HepG2 (cell line): ENCODE measurements around the gene CDK8. TPM values are rescaled to one million over a fixed set of nuclear protein-coding genes. Genes with fewer than 3 reads are reported as not detected.
A peak's percentile ranks its signal among the peaks of the same experiment; 100 is the strongest.

Experiments
- ADNP ChIP-seq: sonication (generic); formaldehyde crosslinking; IDR thresholded peaks from 2 replicates; pipeline ENCODE4 v1.4.0; 2020; ENCODE audit warnings: missing genetic modification reagents
- AKAP8 ChIP-seq: sonication (generic); formaldehyde crosslinking; IDR thresholded peaks from 2 replicates; pipeline ENCODE4 v1.5.1; 2020; ENCODE audit warnings: mild to moderate bottlenecking, missing genetic modification reagents
- ATF7-NPFF ChIP-seq: sonication (generic); formaldehyde crosslinking; IDR thresholded peaks from 2 replicates; pipeline ENCODE4 v1.8.1; 2023; ENCODE audit warnings: mild to moderate bottlenecking, low read depth, missing genetic modification reagents, moderate library complexity
- CEBPB ChIP-seq: IDR thresholded peaks from 2 replicates; pipeline ENCODE4 v1.6.1; 2011; ENCODE audit warnings: low read depth, low read length, improper control_type of control experiment, borderline replicate concordance
- ELF4 ChIP-seq: sonication (generic); formaldehyde crosslinking; IDR thresholded peaks from 2 replicates; pipeline ENCODE4 v1.5.0; 2020; ENCODE audit warnings: missing genetic modification reagents, mild to moderate bottlenecking, moderate library complexity, borderline replicate concordance
- MXI1 ChIP-seq: IDR thresholded peaks from 3 replicates; pipeline ENCODE4 v1.6.1; 2012; ENCODE audit warnings: low read depth, low read length, inconsistent platforms, borderline replicate concordance
- NCOA5 ChIP-seq: sonication (generic); formaldehyde crosslinking; IDR thresholded peaks from 2 replicates; pipeline ENCODE4 v1.4.0; 2020; ENCODE audit warnings: missing genetic modification reagents
- NFE2L2 ChIP-seq: fragments of 150-350 bp; IDR thresholded peaks from 2 replicates; pipeline ENCODE4 v1.6.1; 2014; ENCODE audit warnings: low read length
- PHF20 ChIP-seq: sonication (generic); formaldehyde crosslinking; IDR thresholded peaks from 2 replicates; pipeline ENCODE4 v1.5.0; 2020; ENCODE audit warnings: mild to moderate bottlenecking, missing genetic modification reagents
- SNRNP70 ChIP-seq: fragments of 200-400 bp; formaldehyde crosslinking; IDR thresholded peaks from 2 replicates; pipeline ENCODE4 v1.6.1; 2017; ENCODE audit warnings: mild to moderate bottlenecking, low read depth, low read length, moderate library complexity
- SRSF9 ChIP-seq: fragments of 200-400 bp; formaldehyde crosslinking; IDR thresholded peaks from 2 replicates; pipeline ENCODE4 v1.6.1; 2018; ENCODE audit warnings: borderline replicate concordance, mild to moderate bottlenecking, low read depth, low read length; ENCODE audit not compliant: insufficient read depth, poor library complexity, severe bottlenecking
- TGIF2 ChIP-seq: IDR thresholded peaks from 2 replicates; pipeline ENCODE4 v1.6.1; 2016; ENCODE audit warnings: control low read depth, missing compliant biosample characterization
- ZBTB20 ChIP-seq: sonication (generic); formaldehyde crosslinking; IDR thresholded peaks from 2 replicates; pipeline ENCODE4 v1.8.1; 2023; ENCODE audit warnings: missing genetic modification reagents, low read depth, mild to moderate bottlenecking, borderline replicate concordance
- ZNF17 ChIP-seq: sonication (generic); formaldehyde crosslinking; IDR thresholded peaks from 2 replicates; pipeline ENCODE4 v1.5.0; 2020; ENCODE audit warnings: mild to moderate bottlenecking, missing genetic modification reagents
- ZNF552 ChIP-seq: sonication (generic); formaldehyde crosslinking; IDR thresholded peaks from 2 replicates; pipeline ENCODE4 v1.9.0; 2022; ENCODE audit warnings: missing genetic modification reagents, mild to moderate bottlenecking, borderline replicate concordance
- polyA plus RNA-seq, 8 experiments: library from polyadenylated mRNA; depleted of rRNA in 3 of 8; stranded (reverse) in 7 of 8; unstranded in 1 of 8; fragments of >200 nt; fragmentation: Illumina TruSeq in 4 of 8; extraction: Trizol in 4 of 8; gene quantifications; 2 replicates each; pipeline versions ENCODE4 v1.2.1 to v1.2.3, GENCODE V29; 2011 to 2016; ENCODE audit warnings: low read depth in 4 of 8, missing spikeins in 1 of 8, mixed read lengths in 1 of 8; ENCODE audit not compliant: insufficient read depth in 1 of 8
- total RNA-seq, 5 experiments: library from RNA; depleted of rRNA; stranded (reverse); fragments of >200 nt; fragmentation: Illumina TruSeq; extraction: Trizol; gene quantifications; 2 replicates each; pipeline ENCODE4 v1.2.3, GENCODE V29; 2016; ENCODE audit warnings: low read depth in 1 of 5
- TF ChIP-seq, protein P1 (sequence below): sonication (generic); formaldehyde crosslinking; IDR thresholded peaks from 2 replicates; pipeline ENCODE4 v1.4.0; 2020; ENCODE audit warnings: mild to moderate bottlenecking, missing genetic modification reagents
- TF ChIP-seq, protein P2 (sequence below): IDR thresholded peaks from 2 replicates; pipeline ENCODE4 v1.6.1; 2018; ENCODE audit warnings: missing genetic modification reagents, mild to moderate bottlenecking, missing compliant biosample characterization
- TF ChIP-seq, protein P3 (sequence below): IDR thresholded peaks from 2 replicates; pipeline ENCODE4 v1.6.1; 2016; ENCODE audit warnings: missing compliant biosample characterization, missing genetic modification reagents, borderline replicate concordance
- TF ChIP-seq, protein P4 (sequence below): sonication (generic); formaldehyde crosslinking; IDR thresholded peaks from 2 replicates; pipeline ENCODE4 v1.4.0; 2020; ENCODE audit warnings: low read depth, mild to moderate bottlenecking, missing genetic modification reagents

Gene CDK8
- total and polyA plus RNA-seq, 2 of the 13 experiments (the other 11 are each of a cell fraction or from before 2014, with no cell fraction given): 15.8 to 16.4 TPM

DNA sequence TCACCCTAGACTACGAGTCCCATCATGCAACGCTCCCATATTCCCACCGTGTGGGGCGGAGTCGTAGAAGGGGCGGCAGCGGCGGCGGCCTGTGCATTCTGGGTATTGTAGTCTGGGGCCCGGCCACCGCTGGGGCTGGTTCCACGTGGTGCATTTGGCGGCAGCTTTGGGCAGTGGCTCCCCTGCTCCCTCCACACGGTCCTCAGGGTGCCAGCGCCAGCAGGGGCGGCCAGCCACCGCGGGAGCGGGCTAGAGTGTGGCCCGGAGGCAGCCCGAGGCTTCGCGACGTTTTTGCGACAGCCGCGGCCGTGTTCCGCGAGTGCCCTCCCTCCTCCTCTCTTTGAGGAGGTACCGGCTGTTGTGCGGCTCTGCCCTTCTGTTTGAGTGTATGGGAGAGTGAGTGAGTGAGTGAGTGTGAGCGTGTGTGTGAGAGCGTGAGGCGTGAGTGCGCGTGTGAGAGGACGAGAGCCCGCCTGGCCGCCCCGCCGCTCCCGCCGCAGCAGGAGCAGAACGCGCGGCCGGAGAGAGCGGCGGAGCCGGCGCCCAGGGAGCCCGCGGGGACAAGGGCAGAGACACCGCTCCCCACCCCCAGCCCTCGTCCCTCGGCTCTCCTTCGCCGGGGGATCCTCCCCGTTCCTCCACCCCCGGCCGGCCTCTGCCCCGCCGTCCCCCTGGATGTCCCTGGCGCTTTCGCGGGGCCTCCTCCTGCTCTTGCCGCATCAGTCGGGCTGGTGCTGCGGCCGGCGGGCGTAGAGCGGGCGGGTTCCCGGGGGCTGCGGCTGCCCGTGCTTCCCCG lies at the start of gene CDK8 (continued):
- TF ChIP-seq ZNF552 (CRISPR knock-in tag): no peak
- TF ChIP-seq MXI1: peak; percentile 64; the same call in 1 of the 3 replicates
- no peak for TF ChIP-seq NCOA5 (CRISPR knock-in tag)
- no peak for TF ChIP-seq SNRNP70
- TF ChIP-seq CEBPB: no peak
- TF ChIP-seq NFE2L2: no peak
- TF ChIP-seq ADNP (CRISPR knock-in tag): no peak
- no peak for TF ChIP-seq ZBTB20 (CRISPR knock-in tag)
- TF ChIP-seq ELF4 (CRISPR knock-in tag): no peak
- no peak for TF ChIP-seq SRSF9
- TF ChIP-seq, protein P1, sequence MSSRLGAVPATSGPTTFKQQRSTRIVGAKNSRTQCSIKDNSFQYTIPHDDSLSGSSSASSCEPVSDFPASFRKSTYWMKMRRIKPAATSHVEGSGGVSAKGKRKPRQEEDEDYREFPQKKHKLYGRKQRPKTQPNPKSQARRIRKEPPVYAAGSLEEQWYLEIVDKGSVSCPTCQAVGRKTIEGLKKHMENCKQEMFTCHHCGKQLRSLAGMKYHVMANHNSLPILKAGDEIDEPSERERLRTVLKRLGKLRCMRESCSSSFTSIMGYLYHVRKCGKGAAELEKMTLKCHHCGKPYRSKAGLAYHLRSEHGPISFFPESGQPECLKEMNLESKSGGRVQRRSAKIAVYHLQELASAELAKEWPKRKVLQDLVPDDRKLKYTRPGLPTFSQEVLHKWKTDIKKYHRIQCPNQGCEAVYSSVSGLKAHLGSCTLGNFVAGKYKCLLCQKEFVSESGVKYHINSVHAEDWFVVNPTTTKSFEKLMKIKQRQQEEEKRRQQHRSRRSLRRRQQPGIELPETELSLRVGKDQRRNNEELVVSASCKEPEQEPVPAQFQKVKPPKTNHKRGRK (CRISPR knock-in tag): no peak
- TF ChIP-seq PHF20: peak; percentile 27; the same call in 1 of the 2 replicates
- TF ChIP-seq ZNF17 (CRISPR knock-in tag): no peak
- TF ChIP-seq, protein P2, sequence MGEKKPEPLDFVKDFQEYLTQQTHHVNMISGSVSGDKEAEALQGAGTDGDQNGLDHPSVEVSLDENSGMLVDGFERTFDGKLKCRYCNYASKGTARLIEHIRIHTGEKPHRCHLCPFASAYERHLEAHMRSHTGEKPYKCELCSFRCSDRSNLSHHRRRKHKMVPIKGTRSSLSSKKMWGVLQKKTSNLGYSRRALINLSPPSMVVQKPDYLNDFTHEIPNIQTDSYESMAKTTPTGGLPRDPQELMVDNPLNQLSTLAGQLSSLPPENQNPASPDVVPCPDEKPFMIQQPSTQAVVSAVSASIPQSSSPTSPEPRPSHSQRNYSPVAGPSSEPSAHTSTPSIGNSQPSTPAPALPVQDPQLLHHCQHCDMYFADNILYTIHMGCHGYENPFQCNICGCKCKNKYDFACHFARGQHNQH: peak; percentile 71; the same call in 1 of the 2 replicates
- no peak for TF ChIP-seq AKAP8 (CRISPR knock-in tag)
- TF ChIP-seq, protein P3, sequence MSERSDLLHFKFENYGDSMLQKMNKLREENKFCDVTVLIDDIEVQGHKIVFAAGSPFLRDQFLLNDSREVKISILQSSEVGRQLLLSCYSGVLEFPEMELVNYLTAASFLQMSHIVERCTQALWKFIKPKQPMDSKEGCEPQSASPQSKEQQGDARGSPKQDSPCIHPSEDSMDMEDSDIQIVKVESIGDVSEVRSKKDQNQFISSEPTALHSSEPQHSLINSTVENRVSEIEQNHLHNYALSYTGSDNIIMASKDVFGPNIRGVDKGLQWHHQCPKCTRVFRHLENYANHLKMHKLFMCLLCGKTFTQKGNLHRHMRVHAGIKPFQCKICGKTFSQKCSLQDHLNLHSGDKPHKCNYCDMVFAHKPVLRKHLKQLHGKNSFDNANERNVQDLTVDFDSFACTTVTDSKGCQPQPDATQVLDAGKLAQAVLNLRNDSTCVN (CRISPR knock-in tag): no peak; the same call in 1 of the 2 replicates
- TF ChIP-seq ATF7-NPFF (CRISPR knock-in tag): no peak
- no peak for TF ChIP-seq TGIF2
- TF ChIP-seq, protein P4, sequence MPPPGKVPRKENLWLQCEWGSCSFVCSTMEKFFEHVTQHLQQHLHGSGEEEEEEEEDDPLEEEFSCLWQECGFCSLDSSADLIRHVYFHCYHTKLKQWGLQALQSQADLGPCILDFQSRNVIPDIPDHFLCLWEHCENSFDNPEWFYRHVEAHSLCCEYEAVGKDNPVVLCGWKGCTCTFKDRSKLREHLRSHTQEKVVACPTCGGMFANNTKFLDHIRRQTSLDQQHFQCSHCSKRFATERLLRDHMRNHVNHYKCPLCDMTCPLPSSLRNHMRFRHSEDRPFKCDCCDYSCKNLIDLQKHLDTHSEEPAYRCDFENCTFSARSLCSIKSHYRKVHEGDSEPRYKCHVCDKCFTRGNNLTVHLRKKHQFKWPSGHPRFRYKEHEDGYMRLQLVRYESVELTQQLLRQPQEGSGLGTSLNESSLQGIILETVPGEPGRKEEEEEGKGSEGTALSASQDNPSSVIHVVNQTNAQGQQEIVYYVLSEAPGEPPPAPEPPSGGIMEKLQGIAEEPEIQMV (CRISPR knock-in tag): peak; percentile 83
